RCC 7860 (cell line): ENCODE results near the gene DMRTB1.

Source experiments
- DNase-seq: peaks from one replicate; pipeline ENCODE4 v3.0.0-alpha.2; 2015; ENCODE audit warnings: low spot score
- FAIRE-seq: peaks from 2 replicates; lab custom pipeline; 2012; peaks lifted over from hg19 to GRCh38; lab: Jason Lieb, UNC

DMRTB1 gene

DNA sequence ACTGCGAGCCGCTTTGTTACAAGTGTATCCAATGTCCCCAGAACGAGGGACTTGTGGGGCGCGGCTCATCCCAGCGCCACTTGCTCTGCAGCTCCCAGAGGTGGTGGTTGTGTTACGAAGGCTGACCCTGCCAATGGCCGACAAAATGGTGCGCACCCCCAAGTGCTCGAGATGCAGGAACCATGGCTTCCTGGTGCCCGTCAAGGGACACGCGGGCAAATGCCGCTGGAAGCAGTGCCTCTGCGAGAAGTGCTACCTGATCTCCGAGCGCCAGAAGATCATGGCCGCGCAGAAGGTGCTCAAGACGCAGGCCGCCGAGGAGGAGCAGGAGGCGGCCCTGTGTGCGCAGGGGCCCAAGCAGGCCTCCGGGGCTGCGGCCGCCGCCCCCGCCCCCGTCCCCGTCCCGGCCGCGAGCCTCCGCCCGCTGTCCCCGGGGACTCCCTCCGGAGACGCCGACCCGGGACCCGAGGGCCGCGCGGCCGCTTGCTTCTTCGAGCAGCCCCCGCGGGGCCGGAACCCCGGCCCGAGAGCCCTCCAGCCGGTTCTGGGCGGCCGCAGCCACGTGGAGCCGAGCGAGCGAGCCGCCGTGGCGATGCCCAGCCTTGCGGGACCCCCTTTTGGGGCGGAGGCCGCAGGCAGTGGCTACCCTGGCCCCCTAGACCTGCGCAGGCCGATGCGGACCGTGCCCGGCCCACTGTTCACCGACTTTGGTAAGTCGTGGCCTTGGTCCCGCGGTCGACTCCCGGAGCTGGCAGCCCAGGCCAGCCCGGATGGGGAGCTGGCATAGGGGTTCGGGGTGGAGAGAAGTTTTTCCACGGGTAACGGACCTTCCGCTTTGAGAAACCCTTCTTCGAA, at the start of gene DMRTB1:
DMRTB1 (plus strand) TSS at position 79 of the 855 bp plus-strand sequence; CDS start at position 134, 55 bp downstream.
- no peak for FAIRE-seq

GRCh38 chr1:53409695-53410094, 49.5 kb upstream of the DMRTB1 start:
- FAIRE-seq = no peak
- no peak for DNase-seq

More for the DNA sequence above, at the start of gene DMRTB1:
- no peak for DNase-seq

DNA sequence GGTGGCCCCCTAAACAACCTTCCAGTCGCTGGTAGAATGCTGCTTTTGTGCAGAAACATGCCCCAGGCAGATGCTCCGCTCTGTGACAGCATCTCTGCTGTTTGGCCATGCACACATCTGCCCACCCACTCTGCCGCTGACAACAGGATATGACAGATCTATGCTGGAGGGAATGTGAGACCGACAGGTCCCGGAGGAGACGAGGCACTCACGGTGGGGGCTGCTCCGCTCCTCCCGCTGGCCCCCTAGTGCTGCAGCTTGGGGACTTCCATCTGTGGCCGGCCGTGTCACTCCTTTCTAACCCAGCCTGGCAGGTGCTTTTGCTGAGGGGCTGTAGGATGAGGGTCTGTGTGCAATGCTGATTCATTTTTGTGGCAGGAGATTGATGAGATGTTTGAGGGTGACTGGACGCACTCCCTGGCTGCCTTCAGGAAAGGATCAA, 49.1 kb upstream of the DMRTB1 start:
- FAIRE-seq (no peak), DNase-seq (peak; percentile 14)

- DNase-seq = no peak
- no peak for FAIRE-seq
These were observed 48.5 kb upstream of the DMRTB1 start for GRCh38 chr1:53410701-53411100.

DNA sequence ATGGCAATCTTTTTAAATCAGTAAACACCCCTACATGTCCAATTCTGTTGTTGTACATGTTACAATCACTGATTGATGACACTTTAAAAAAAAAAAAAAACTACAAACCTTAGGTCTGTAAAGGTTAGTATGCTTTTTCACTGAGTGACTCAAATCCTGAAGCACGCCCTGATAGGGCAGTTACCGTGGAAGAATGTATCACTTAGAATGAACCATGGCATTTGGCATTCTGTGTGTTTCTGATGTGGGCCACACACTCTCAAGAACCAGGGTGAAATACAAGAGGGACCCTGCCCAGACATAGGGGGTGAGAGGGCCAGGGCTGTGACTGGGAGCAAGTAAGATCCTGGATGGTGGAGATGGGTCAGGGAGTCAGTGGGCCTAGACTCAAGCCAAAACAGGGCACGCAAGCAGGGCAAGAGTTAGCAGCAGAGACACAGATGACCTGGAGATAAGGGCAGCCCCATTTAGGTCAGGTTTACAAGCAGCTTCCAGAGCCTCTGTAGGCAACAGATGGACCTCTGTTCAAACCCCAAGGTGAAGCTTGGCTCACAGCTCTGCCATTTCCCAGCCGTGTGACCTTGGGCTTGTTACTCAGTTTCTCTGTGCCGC, 47.6 kb upstream of the DMRTB1 start:
- no peak for FAIRE-seq
- DNase-seq = no peak

- no peak for FAIRE-seq
- DNase-seq = no peak
These were observed 46.7 kb upstream of the DMRTB1 start for GRCh38 chr1:53412285-53413174.

- DNase-seq (peak; percentile 76), FAIRE-seq (peak; percentile 73)
These were observed 45.8 kb upstream of the DMRTB1 start for GRCh38 chr1:53413175-53414001.

DNA sequence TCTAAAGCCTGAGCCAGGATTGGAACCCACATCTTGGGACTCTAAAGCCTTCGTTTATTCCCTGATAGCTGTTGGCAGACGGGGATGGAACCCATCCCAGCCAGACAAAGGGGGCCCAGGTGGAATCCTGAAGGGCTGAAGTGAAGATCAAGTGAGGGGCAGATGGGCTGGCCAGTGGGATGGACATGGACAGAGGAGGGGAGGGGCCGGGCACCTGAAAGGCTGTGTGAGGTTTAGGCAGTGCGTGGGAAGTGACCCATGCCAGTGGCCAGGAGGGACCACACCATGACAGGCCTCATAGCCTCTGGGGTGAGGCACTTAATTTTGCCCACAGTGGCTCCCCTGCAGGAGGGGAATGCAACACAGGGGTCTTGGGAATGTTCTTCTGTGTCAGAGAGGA, 44.6 kb upstream of the DMRTB1 start:
- FAIRE-seq (no peak), DNase-seq (no peak)

GRCh38 chr1:53415432-53415831, 43.8 kb upstream of the DMRTB1 start:
- FAIRE-seq (no peak), DNase-seq (no peak)

DNA sequence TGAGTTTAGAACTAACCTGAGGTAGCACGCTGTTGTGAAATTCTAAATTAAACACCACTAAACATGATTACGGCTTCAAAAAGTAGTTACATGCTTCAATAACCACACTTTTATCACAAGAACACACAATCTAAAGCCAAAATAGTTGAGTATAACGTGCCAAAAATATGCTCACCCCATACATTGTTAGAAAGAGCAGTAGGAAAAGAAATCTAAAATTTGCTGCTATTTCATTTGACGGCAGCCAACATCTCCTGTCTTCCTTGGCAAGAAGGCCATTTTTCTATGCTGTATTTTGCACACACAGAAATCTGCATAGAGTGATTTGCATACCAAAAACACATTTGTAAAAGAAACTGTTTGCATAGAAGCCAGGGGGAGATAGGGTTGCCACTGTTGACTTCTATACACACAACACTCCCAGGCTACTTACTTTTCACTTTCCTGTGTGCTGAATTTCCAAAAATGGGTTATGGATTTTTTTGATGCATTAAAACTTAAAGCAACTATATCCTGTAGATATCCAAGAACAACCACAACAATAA, 42.9 kb upstream of the DMRTB1 start:
- DNase-seq (no peak), FAIRE-seq (no peak)

DNA sequence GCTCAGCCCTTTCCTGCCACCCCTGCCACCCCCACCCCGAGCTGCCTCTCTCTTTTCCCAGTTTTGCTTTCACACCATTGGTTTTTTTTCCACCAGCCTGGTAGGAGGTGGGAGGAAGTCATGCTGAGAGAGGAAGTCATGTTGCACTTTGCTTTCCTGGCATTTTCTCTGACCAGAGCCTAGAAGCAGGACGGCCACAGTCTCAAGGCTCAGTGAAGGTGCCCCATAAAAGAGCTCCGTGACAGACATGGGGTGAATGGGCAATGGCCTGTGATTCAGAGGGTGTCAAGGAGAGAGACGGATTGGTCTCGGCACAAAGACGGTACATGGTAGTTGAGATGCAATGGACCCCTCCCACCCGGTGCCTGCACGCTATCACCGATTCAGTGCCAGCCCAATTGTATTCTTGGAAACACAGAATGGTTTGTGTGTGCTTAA, 42.1 kb upstream of the DMRTB1 start:
- no peak for DNase-seq
- no peak for FAIRE-seq

GRCh38 chr1:53419034-53419433, 40.2 kb upstream of the DMRTB1 start:
- DNase-seq (no peak), FAIRE-seq (no peak)

- FAIRE-seq (no peak), DNase-seq (no peak)
These were observed 38.9 kb upstream of the DMRTB1 start for GRCh38 chr1:53420341-53420740.

GRCh38 chr1:53421208-53421607, 38.0 kb upstream of the DMRTB1 start:
- no peak for FAIRE-seq

DNA sequence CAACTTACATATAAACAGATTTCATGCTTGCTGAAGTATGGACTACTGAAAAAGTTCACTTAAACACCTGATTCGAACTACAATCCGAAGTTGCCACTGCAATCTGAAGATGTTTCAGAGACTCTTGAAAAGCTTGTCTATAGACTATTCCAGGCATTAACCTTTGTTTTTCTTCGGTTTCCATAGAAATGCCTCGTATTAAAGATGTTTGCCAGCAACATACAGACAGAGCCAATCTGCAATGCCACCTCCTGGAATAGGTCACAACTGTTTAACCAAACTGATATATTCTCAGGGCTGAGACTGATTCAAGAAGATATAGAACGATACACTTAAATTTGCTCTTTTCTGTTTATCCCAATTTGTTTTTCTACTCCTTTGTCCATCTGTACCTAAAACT, 28.9 kb upstream of the DMRTB1 start:
- FAIRE-seq (no peak), DNase-seq (no peak)

More at GRCh38 chr1:53421208-53421607, 38.0 kb upstream of the DMRTB1 start:
- DNase-seq = no peak

- DNase-seq (no peak), FAIRE-seq (no peak)
These were observed 28.4 kb upstream of the DMRTB1 start for GRCh38 chr1:53430779-53431178.

GRCh38 chr1:53431244-53431643, 28.0 kb upstream of the DMRTB1 start:
- no peak for FAIRE-seq

GRCh38 chr1:53431805-53432565, 27.2 kb upstream of the DMRTB1 start:
- DNase-seq (no peak), FAIRE-seq (no peak)

More at GRCh38 chr1:53431244-53431643, 28.0 kb upstream of the DMRTB1 start:
- no peak for DNase-seq

DNA sequence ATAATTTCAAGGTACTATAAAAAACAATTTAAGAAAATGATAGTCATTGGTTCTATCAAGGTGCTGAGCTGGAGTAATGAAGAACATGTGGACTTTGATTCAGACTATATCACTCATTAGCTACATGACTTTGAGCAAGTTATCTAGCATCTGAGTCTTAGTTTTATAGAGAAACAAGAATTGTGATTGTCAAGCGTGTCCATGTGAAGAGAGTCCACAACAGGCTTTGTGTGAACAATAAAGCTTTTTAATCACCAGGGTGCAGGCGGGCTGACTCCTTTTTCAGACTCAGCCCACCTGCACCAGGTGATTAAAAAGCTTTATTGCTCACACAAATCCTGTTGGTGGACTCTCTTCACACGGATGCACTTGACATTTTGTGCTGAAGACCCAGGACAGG, 26.6 kb upstream of the DMRTB1 start:
- FAIRE-seq = no peak
- DNase-seq = no peak
